GM18520 (cell line): Measurements from ENCODE around the gene MAP4K4.

Experiments used
- ATAC-seq: cut with Tn5 transposase; IDR thresholded peaks from one replicate; pipeline ENCODE4 v1.9.1; 2021; ENCODE audit not compliant: unreplicated experiment

MAP4K4 gene

GRCh38 chr2:101864426-101864825, 166.9 kb downstream of the MAP4K4 start:
- no peak for ATAC-seq

DNA sequence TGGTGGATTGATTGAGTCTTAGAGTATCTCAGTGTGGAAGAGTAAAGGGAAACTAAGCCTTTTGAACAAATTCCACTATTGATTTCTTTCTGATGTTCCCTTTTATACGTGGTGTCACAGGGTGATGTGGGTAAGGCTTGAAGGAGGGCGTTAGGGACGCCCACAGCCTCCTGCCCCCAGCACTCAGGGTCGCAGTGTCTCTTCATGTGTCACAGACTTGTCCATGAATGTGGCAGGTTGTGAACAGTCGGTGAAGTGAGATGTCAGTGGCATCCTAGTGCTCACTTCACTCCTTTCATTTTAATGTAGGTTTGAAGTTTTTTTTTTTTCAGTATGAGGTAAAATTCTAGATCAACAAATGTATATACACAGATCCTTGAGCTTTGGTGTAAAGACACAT, 171.0 kb downstream of the MAP4K4 start:
- ATAC-seq = no peak

DNA sequence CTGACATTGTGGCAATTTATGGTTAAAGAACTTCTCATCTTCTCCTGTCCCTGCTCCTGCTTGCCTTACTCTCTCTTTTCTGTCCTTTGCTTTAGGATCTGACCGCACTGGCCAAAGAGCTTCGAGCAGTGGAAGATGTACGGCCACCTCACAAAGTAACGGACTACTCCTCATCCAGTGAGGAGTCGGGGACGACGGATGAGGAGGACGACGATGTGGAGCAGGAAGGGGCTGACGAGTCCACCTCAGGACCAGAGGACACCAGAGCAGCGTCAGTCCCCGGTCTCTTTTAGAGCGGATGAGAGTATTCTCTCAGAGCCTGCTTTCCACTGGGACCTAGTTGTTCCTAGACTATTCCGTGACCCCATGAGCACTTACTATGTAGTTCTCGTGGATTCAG, 172.0 kb downstream of the MAP4K4 start:
- no peak for ATAC-seq

- ATAC-seq = no peak
These were observed 172.9 kb downstream of the MAP4K4 start for GRCh38 chr2:101870444-101870843.

DNA sequence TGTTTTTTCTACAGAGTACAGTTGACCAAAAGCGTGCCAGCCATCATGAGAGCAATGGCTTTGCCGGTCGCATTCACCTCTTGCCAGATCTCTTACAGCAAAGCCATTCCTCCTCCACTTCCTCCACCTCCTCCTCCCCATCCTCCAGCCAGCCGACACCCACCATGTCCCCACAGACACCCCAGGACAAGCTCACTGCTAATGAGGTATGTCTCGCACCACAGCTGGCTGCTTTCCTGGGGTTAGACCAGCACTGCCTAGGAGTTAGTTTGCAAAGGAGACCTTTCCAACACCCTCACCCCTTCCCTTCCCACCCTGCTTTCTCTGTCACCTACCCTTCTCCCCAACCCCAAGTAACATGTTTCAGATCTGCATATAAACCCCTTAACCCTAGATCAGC, 174.0 kb downstream of the MAP4K4 start:
- ATAC-seq = no peak

DNA sequence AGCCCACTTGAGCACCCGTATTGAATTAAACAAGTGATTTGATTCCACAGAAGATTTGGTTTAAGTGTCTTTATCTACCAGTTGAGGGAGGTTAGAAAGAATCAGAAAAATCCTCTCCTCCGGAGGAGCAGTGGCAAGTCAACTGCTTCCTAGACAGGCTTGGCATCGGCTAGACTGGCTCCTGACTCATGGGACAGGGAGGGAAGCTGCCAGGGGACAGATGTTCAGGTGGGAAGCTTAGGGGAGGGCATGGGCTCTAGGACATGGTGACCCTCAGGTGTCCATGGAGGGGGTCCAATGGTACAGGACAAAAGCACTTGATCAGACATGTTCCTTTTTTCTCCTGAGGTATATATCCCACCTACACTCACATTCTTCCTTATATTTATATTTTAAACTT, 175.0 kb downstream of the MAP4K4 start:
- ATAC-seq = no peak

GRCh38 chr2:101873543-101873942, 176.0 kb downstream of the MAP4K4 start:
- no peak for ATAC-seq

GRCh38 chr2:101874069-101874468, 176.6 kb downstream of the MAP4K4 start:
- ATAC-seq = no peak

DNA sequence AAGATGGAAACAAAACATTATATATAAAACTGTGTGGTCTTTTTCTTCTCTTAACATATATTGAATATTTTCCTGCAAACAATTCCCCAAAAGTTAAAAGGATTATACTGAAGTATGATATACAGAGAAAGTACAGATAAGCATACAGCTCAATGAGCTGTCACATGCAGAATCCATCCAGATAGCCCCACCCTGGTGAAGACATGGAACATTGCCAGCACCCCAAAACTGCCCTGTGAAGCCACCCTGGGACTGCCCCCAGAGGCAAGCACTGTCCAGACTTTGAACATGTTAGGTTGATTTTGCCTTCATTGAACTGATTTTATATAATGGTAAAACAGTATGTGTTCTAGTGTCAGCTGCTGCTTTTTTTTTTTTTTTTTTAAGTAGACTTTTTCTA, 182.0 kb downstream of the MAP4K4 start:
- no peak for ATAC-seq

DNA sequence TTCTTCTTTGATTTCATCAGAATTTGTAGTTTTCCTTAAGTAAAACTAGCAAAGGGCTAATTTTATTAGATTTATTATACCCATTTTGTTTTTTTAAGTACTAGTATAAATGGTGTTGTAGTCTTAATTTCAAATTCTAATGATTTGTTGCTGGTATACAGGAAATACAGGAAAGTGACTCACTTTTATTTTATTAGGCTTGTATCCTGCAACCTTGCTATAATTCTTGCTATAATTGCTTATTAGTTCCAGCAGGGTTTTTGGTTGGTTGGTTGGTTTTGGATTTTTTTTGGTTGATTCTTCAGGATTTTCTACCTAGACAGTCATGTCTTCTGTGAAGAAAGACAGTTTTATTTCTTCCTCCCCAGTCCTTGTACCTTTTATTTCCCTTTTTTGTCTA, 183.6 kb downstream of the MAP4K4 start:
- ATAC-seq = no peak

DNA sequence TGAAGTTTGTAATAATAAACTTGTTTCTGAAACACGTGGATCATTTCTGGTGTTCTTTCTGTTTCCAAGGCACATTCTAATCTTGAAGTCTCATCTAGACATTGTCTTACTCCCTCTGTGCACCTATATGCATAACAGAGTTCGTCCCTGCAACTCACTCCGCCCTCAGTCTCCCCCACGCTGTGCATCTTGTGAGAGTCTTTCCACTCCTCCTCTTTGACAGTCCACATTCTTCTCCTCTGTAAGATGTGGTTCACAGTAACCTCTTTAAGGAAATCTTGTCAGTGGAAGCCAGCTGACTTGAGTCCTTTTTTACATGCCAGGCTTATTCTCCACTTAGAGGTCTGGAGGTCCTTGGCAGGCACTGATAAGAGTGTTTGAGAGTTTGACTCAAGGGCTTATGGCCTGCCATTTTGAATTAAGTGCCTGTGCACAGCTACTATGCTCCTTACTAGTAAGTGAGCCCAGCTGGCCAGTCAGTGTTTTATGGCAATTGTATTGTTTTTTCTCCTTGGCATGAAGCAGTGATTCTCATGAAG, 185.3 kb downstream of the MAP4K4 start:
- ATAC-seq = no peak

DNA sequence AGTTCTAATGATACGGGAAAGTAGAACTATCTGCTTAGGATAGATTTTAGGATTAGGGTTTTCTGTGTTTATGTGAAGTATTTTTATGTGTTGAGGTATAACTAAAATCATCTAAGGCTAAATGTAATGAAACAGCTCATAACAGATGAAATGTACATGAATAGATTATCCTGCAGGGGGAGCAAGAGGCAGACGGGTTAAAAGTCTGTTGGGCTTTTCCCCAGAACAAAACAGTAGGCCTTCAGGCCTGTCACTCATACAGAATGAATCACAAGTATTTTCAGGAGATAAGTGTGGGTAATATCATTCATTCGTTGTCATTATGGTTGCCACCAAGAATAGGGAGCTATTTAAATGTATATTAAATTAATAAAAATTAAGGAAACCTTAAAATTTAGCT, 186.4 kb downstream of the MAP4K4 start:
- no peak for ATAC-seq

- ATAC-seq = no peak
These were observed 186.9 kb downstream of the MAP4K4 start for GRCh38 chr2:101884423-101884822.

DNA sequence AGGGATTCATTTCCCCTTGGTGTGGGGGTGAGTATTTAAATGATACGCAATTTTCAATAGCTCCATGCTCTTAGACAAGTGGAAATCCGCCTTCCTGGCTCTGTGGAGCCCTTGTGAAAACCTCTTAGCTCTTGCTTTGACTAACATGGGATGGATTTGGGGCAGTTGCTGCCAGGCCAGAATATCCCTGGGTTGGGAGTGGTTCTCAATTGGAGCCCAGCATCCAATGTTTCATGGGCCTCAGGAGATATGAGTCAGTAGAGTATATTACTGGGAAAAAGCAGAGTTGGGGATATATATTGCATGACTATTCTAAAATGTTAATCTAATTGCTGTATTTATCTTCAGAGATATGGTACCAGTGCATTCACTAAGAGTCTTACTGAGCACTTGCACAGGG, 189.8 kb downstream of the MAP4K4 start:
- ATAC-seq = no peak

DNA sequence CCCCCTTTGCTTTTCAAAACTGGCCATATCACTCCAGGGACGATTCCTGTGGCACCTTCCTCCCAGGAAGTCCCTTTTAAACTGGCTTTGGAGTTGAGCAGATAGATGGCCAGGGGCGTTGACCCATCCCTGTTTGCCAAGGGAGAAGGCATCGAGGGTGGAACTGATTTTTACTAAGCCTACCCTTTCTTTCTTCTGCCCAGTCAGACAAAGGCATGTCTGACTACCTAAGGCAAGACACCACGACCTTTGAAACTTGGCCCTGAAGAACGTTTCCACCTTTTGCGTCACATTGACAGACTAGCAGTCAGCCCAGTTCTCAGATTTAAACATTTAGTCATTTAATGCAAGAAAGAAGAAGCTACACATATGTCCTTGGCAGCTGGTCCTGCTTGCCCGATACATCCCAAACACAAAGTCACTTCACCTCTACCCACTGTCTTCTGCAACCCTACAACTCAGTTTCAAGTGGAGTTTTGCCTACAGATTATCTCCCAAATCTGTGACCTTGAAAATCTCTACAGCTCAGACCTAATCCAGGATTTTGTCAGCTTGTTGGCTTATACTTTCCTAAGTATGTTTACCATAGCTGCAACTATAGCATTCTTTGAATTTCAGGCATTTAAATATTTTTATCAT, 192.1 kb downstream of the MAP4K4 start:
- ATAC-seq = no peak

- peak; percentile 64 for ATAC-seq
These were observed 194.9 kb downstream of the MAP4K4 start for GRCh38 chr2:101892377-101892776.

DNA sequence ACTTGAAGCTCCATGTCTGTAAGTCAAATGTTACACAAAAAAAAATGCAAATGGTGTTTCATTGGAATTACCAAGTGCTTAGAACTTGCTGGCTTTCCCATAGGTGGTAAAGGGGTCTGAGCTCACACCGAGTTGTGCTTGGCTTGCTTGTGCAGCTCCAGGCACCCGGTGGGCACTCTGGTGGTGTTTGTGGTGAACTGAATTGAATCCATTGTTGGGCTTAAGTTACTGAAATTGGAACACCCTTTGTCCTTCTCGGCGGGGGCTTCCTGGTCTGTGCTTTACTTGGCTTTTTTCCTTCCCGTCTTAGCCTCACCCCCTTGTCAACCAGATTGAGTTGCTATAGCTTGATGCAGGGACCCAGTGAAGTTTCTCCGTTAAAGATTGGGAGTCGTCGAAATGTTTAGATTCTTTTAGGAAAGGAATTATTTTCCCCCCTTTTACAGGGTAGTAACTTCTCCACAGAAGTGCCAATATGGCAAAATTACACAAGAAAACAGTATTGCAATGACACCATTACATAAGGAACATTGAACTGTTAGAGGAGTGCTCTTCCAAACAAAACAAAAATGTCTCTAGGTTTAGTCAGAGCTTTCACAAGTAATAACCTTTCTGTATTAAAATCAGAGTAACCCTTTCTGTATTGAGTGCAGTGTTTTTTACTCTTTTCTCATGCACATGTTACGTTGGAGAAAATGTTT, 196.3 kb downstream of the MAP4K4 start:
- no peak for ATAC-seq

- no peak for ATAC-seq
These were observed 197.5 kb downstream of the MAP4K4 start for GRCh38 chr2:101895039-101895438.

DNA sequence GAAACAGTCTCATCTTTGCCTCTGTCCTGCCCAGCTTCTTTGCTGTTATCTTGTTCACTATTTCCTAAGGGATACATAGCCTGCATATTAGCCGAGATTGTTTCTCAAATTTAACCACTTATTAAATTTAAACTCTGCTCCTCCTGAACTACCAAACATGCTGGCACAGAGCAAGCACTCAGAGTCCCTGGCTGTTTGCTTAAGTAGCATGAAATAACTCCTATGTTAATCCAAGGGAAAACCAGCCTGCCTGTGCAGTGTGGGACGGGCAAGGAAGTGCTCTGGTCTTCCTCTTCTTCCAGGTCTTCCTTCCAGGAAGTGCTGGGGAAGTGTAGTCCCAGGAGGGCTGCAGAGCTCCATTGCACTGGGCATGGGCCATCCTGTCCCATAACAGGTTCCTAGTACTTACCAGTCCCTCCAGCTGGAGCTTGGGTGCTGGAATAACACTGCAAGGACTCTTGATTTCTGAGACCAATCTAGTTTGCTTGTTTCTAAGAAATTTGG, 198.4 kb downstream of the MAP4K4 start:
- ATAC-seq = no peak

- no peak for ATAC-seq
These were observed 199.8 kb downstream of the MAP4K4 start for GRCh38 chr2:101897301-101897700.

DNA sequence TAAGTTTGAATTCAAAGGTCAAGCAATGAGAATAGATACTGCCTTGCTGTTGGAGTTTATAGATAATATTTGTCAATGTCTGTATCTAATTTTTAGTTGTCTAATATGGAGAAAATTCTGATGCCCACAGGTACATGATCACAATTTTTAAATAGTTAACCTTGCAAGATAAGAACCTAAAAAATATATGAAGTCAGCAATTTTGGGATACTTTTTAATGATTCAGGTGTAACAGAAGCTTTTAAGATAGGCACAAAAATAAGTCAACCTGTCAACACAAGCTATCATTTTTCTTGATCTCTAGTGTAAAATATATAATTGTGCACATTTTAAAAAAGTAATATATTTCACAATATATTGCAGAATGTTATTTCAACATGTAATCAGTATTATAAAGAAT, 201.8 kb downstream of the MAP4K4 start:
- ATAC-seq = no peak

GRCh38 chr2:101899871-101900270, 202.4 kb downstream of the MAP4K4 start:
- no peak for ATAC-seq
